Activated naive CD4-positive, alpha-beta T cell treated with anti-CD3 and anti-CD28 coated beads, Interleukin-2, amount 50 U/mL, for 16 hours (primary cell): ENCODE measurements around the gene MAP4K1.

Source experiments
- DNase-seq: peaks from one replicate; pipeline ENCODE4 v3.0.0-alpha.2; 2020

The MAP4K1 gene

DNA sequence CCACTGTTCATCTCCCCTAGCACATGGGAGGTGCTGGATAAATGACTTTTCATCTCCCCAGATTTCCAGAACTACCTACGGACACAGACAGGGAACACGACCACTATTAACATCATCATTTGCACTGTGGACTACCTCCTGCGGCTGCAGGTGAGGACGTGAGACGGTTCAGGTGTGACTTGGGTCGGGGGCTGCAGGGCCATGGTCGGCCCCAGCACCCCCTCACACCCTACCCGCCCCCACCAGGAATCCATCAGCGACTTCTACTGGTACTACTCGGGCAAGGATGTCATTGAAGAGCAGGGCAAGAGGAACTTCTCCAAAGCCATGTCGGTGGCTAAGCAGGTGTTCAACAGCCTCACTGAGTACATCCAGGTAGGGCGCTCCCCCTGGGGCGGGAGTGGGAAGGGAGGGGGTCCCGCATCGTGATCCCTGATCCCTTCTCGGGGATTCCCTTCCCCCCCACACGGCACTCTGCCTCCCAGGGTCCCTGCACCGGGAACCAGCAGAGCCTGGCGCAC, 74.4 kb downstream of the MAP4K1 start:
- no peak for DNase-seq

DNA sequence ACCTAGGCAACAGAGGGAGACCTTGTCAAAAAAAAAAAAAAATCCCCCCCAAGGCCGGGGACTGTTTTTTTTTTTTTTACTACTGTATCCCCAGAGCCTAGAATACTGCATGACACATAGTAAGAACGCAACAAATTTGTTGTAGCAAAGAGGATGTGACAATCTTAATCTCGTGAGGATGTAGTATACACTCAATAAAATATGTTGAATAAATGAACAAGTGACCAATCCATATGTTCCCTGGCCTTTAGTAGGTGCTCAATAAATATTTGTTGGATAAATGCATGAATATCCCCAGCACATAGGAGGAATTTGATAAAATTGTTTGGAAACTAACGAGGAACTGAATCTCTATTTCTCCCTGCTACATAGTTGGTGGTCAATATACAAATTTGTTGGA, 75.7 kb downstream of the MAP4K1 start:
- DNase-seq = no peak

DNA sequence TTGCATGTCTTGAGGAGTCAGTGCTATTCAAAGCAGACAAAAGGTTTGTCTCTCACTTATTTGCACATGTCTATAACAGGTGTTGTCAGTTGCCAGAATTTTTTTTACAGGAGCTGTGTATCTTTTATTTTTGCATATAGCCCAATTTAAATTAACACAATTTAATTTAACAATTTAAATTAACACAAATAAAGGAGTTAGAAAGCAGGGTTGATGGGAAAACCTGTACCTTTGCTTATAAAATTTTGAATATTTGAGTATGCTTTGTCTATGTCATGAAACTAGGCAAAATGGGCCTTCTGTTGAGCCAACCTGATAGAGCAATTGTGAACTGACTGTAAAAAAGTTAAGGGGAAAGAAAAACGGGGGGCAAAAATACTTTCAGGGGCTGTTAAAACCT, 78.0 kb downstream of the MAP4K1 start:
- no peak for DNase-seq

DNA sequence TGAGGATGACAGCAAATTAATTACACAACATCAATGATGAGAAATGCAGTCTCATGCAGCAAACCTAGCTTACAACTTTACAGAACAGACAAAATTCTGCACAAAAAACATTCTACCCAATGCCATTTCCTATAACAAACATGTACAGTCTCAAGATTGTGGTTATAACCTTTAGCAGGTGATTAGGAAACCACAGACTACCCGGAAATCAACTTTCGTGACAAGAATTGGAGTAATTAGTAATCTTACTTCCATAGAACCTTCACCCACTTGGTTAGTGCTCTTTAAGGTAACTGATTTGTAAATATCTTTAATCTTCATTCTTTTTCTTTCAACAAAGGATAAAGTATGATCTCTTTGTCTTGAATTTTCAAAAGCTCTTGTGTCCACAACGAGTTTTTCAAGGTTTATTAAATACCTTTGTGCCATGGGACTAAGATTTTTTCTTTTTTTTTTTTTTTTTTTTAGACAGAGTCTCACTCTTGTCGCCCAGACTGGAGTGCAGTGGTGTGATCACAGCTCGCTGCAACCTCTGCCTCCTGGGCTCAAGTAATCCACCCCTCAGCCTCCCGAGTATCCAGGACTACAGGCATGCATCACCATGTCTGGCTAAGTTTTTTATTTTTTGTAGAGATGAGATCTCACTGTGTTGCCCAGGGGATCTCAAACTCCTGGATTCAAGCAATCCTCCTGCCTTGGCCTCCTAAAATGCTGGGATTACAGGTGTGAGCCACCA, 78.8 kb downstream of the MAP4K1 start:
- DNase-seq = no peak

DNA sequence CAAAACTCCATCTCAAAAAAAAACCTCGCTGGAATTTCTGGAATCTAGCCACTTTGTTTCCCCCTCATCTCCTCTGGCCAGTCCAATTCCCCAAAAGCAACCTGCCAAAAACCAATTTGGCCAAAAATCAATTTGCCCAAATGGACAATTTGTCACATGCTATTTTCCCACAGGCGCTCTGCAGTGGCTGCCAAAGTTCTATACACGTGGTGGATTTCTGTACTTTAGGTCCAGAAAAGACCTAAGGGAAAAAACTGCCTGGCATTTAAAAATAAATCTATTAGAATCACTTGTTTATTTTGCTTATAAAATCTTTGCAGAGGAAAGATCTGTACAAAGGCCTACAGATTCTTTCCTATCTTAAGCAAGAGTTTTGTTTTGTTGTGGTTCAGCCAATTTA, 79.4 kb downstream of the MAP4K1 start:
- no peak for DNase-seq
